HepG2 (cell line): ENCODE results near the gene GLUD1. TPM values are rescaled to one million over a fixed set of nuclear protein-coding genes. Genes with fewer than 3 reads are reported as not detected.

ENCODE experiments used
- ATAC-seq: fragments of 200-7000 bp; cut with Tn5 transposase; 3 replicates; pipeline ENCODE4 v1.9.1; 2020; ENCODE audit warnings: mild to moderate bottlenecking, moderate library complexity
- BruUV-seq: library from RNA; stranded (reverse); fragments of 400-500 nt; replicated peaks from 2 replicates; lab custom pipeline; 2021; lab: Mats Ljungman, UMichigan
- CTCF ChIA-PET: fragments of 300-600 bp; formaldehyde crosslinking; extraction: SDS; loops from one replicate; lab custom pipeline; 2021; ENCODE audit warnings: low total read pairs, inconsistent platforms, low intra/inter-chr PET ratio; lab: Yijun Ruan, JAX
- POLR2A ChIA-PET: fragments of 350-600 bp; sonication (Branson Sonifier 250); formaldehyde crosslinking; loops from one replicate; lab custom pipeline; 2020; ENCODE audit warnings: antibody characterized with exemption, inconsistent platforms; lab: Yijun Ruan, JAX
- DNase-seq: peaks from one replicate; pipeline ENCODE4 v3.0.0-alpha.2; 2015; ENCODE audit warnings: low spot score
- FAIRE-seq: peaks from 3 replicates; lab custom pipeline; 2011; peaks lifted over from hg19 to GRCh38; lab: Jason Lieb, UNC
- H2AFZ ChIP-seq: one replicate; pipeline ENCODE4 v1.6.1; 2011; ENCODE audit warnings: low read length, inconsistent platforms
- H3K27ac ChIP-seq: fragments of 300-600 bp; 3 replicates; pipeline ENCODE4 v1.8.0; 2011; ENCODE audit warnings: mixed run types, mild to moderate bottlenecking, mixed read lengths, low read length, inconsistent platforms; ENCODE audit not compliant: insufficient read depth; ENCODE audit errors: extremely low read length
- H3K27me3 ChIP-seq, 2 experiments: fragments of 200-600 bp in 1 of 2; 2 replicates in 1 of 2; 3 replicates in 1 of 2; pipeline versions ENCODE4 v1.6.0 to v1.8.0; 2011; ENCODE audit warnings: low read length in 2 of 2, mild to moderate bottlenecking in 2 of 2, moderate library complexity in 2 of 2, inconsistent platforms in 1 of 2; ENCODE audit not compliant: insufficient read depth in 2 of 2, control insufficient read depth in 1 of 2
- H3K36me3 ChIP-seq, 2 experiments: fragments of 200-600 bp in 1 of 2; replicated peaks in 1 of 2; 2 replicates in 1 of 2; 3 replicates in 1 of 2; pipeline versions ENCODE4 v1.5.1 to v1.8.0; 2011; ENCODE audit warnings: low read length in 2 of 2, inconsistent platforms in 1 of 2; ENCODE audit not compliant: insufficient read depth in 2 of 2, control insufficient read depth in 1 of 2
- H3K4me1 ChIP-seq: 2 replicates; pipeline ENCODE4 v1.5.1; 2012; ENCODE audit warnings: low read length, inconsistent platforms; ENCODE audit not compliant: insufficient read depth
- H3K4me2 ChIP-seq: 2 replicates; pipeline ENCODE4 v1.6.0; 2011; ENCODE audit warnings: low read depth, low read length, inconsistent platforms
- H3K4me3 ChIP-seq, 3 experiments: fragments of 200-600 bp in 1 of 3; sonication (generic), shearing (Covaris generic) in 1 of 3; replicated peaks in 1 of 3; 2 replicates each; pipeline ENCODE4 v1.5.1; 2011 to 2016; ENCODE audit warnings: low read length in 3 of 3, inconsistent platforms in 2 of 3, low read depth in 2 of 3, mild to moderate bottlenecking in 2 of 3, control low read depth in 1 of 3, mixed read lengths in 1 of 3; ENCODE audit not compliant: insufficient read depth in 1 of 3
- H3K79me2 ChIP-seq: one replicate; pipeline ENCODE4 v1.6.1; 2011; ENCODE audit warnings: low read length, inconsistent platforms; ENCODE audit not compliant: insufficient read depth
- H3K9ac ChIP-seq: 2 replicates; pipeline ENCODE4 v1.6.0; 2011; ENCODE audit warnings: mild to moderate bottlenecking, low read depth, low read length, inconsistent platforms; ENCODE audit not compliant: insufficient read depth
- H3K9me3 ChIP-seq: 2 replicates; pipeline ENCODE4 v1.5.1; 2012; ENCODE audit warnings: mild to moderate bottlenecking, low read length
- H4K20me1 ChIP-seq: 2 replicates; pipeline ENCODE4 v1.6.0; 2011; ENCODE audit warnings: inconsistent platforms, mild to moderate bottlenecking, low read length, moderate library complexity; ENCODE audit not compliant: insufficient read depth
- ERF ChIP-seq: IDR thresholded peaks from 2 replicates; pipeline ENCODE4 v1.6.1; 2018; ENCODE audit warnings: missing biosample characterization, missing genetic modification reagents
- GLI4 ChIP-seq: sonication (generic); formaldehyde crosslinking; IDR thresholded peaks from 2 replicates; pipeline ENCODE4 v1.5.1; 2020; ENCODE audit warnings: missing genetic modification reagents, mild to moderate bottlenecking, moderate library complexity, borderline replicate concordance
- NRL ChIP-seq: sonication (generic); formaldehyde crosslinking; IDR thresholded peaks from 2 replicates; pipeline ENCODE4 v1.5.0; 2020; ENCODE audit warnings: missing genetic modification reagents, mild to moderate bottlenecking, moderate library complexity, borderline replicate concordance
- PHF8 ChIP-seq: sonication (generic); formaldehyde crosslinking; IDR thresholded peaks from 2 replicates; pipeline ENCODE4 v1.5.0; 2020; ENCODE audit warnings: missing genetic modification reagents
- XBP1 ChIP-seq: sonication (generic); formaldehyde crosslinking; IDR thresholded peaks from 2 replicates; pipeline ENCODE4 v1.5.0; 2020; ENCODE audit warnings: missing genetic modification reagents
- WGBS: methylation state at CpG from one replicate; pipeline ENCODE4 v1.1.6; 2017; ENCODE audit warnings: low lambda C conversion rate; 5-methylcytosine and 5-hydroxymethylcytosine counted together
- in situ Hi-C: cut with HindIII; loops from 2 replicates; pipeline ENCODE4 v1.10.0; 2017; ENCODE audit warnings: low pct_unique_long_range_greater_than_20kb; ENCODE audit not compliant: extremely low pct_ligation_motif_present
- intact Hi-C: fragments of 100-400 bp; cut with micrococcal nuclease; formaldehyde crosslinking; loops from one replicate; pipeline ENCODE4 v1.10.0; 2022; ENCODE audit not compliant: unreplicated experiment
- polyA plus RNA-seq, 8 experiments: library from polyadenylated mRNA; depleted of rRNA in 3 of 8; stranded (reverse) in 7 of 8; unstranded in 1 of 8; fragments of >200 nt; fragmentation: Illumina TruSeq in 4 of 8; extraction: Trizol in 4 of 8; gene quantifications; 2 replicates each; pipeline versions ENCODE4 v1.2.1 to v1.2.3, GENCODE V29; 2011 to 2016; ENCODE audit warnings: low read depth in 4 of 8, missing spikeins in 1 of 8, mixed read lengths in 1 of 8; ENCODE audit not compliant: insufficient read depth in 1 of 8
- total RNA-seq, 5 experiments: library from RNA; depleted of rRNA; stranded (reverse); fragments of >200 nt; fragmentation: Illumina TruSeq; extraction: Trizol; gene quantifications; 2 replicates each; pipeline ENCODE4 v1.2.3, GENCODE V29; 2016; ENCODE audit warnings: low read depth in 1 of 5
- TF ChIP-seq, protein P1 (sequence below), 2 experiments: fragments of 450-650 bp in 1 of 2; sonication (generic) in 1 of 2; formaldehyde crosslinking in 1 of 2; IDR thresholded peaks; 2 replicates each; pipeline versions ENCODE4 v1.6.1 to v1.8.0; 2016 to 2022; ENCODE audit warnings: antibody characterized with exemption in 1 of 2, mild to moderate bottlenecking in 1 of 2, missing genetic modification reagents in 1 of 2

GLUD1 gene
- total and polyA plus RNA-seq, 2 of the 13 experiments (the other 11 are each of a cell fraction or from before 2014, with no cell fraction given) = 301 to 798 TPM

- Histone ChIP-seq H3K27me3 (no peaks in the 10 kb centered on the region), H3K9ac (no peak overlapping the region), H3K4me3 (no peak overlapping the region), H3K27ac (peak overlapping the region; percentile 7), H3K9me3 (no peaks in the 10 kb centered on the region), H2AFZ (no peak overlapping the region), H4K20me1 (no peaks in the 10 kb centered on the region; the same call in none of the 2 replicates), H3K4me1 (peaks cover 22% of the 10 kb centered on the region), H3K36me3 (peaks cover 25 to 87% of the 10 kb centered on the region in 2 experiments), H3K79me2 (no peaks in the 10 kb centered on the region), H3K4me2 (no peak overlapping the region)
- DNase-seq (no peak), FAIRE-seq (no peak), ATAC-seq (no peak)
- in situ Hi-C loops = no loop called here
- TF ChIP-seq ERF (CRISPR knock-in tag) = no peak
- TF ChIP-seq GLI4 (CRISPR knock-in tag) = no peak
- TF ChIP-seq, protein P1, sequence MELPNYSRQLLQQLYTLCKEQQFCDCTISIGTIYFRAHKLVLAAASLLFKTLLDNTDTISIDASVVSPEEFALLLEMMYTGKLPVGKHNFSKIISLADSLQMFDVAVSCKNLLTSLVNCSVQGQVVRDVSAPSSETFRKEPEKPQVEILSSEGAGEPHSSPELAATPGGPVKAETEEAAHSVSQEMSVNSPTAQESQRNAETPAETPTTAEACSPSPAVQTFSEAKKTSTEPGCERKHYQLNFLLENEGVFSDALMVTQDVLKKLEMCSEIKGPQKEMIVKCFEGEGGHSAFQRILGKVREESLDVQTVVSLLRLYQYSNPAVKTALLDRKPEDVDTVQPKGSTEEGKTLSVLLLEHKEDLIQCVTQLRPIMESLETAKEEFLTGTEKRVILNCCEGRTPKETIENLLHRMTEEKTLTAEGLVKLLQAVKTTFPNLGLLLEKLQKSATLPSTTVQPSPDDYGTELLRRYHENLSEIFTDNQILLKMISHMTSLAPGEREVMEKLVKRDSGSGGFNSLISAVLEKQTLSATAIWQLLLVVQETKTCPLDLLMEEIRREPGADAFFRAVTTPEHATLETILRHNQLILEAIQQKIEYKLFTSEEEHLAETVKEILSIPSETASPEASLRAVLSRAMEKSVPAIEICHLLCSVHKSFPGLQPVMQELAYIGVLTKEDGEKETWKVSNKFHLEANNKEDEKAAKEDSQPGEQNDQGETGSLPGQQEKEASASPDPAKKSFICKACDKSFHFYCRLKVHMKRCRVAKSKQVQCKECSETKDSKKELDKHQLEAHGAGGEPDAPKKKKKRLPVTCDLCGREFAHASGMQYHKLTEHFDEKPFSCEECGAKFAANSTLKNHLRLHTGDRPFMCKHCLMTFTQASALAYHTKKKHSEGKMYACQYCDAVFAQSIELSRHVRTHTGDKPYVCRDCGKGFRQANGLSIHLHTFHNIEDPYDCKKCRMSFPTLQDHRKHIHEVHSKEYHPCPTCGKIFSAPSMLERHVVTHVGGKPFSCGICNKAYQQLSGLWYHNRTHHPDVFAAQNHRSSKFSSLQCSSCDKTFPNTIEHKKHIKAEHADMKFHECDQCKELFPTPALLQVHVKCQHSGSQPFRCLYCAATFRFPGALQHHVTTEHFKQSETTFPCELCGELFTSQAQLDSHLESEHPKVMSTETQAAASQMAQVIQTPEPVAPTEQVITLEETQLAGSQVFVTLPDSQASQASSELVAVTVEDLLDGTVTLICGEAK (IDR thresholded peaks at IDR 0.05) = no peak
- TF ChIP-seq, protein P1 (CRISPR knock-in tag; IDR thresholded peaks at IDR 0.05) = no peak
- no peak for TF ChIP-seq NRL (CRISPR knock-in tag)
- TF ChIP-seq PHF8 (CRISPR knock-in tag) = no peak
- TF ChIP-seq XBP1 (CRISPR knock-in tag) = no peak
- no TSS peak for BruUV-seq
- ChIA-PET POLR2A (no interaction called here), CTCF (no interaction called here)
- intact Hi-C loops = no loop called here
- WGBS = 98% methylated on average over 1 of the region's 1 CpG
These were observed 35.2 kb downstream of the GLUD1 start for GRCh38 chr10:87059401-87059800.
